ENCODE data around the gene SPI1.
"Not testable (repeated sequence)": the region's sequence is repeated elsewhere in the genome, so short reads cannot be mapped to it uniquely, and the experiment has no call there.

The SPI1 gene

GRCh38 chr11:47327025-47327424 lies 51.3 kb downstream of the SPI1 start:
- no peak for TF ChIP-seq CTCF (IDR thresholded peaks at IDR 0.05; ENCODE audit: low read length, missing control alignments)
- no peak for DNase-seq (ENCODE audit: low read depth)
- no peak overlapping the region for H3K4me3 ChIP-seq (replicated peaks; ENCODE audit: low read depth, low read length)

- H3K4me3 ChIP-seq (replicated peaks; ENCODE audit: low read depth, low read length), result no peak overlapping the region
- DNase-seq (ENCODE audit: low read depth), result no peak
- no peak for TF ChIP-seq CTCF (IDR thresholded peaks at IDR 0.05; ENCODE audit: low read length, missing control alignments)
These were observed 52.1 kb downstream of the SPI1 start for GRCh38 chr11:47326198-47326597.

- no peak for TF ChIP-seq CTCF (IDR thresholded peaks at IDR 0.05; ENCODE audit: low read length, missing control alignments)
- no peak for DNase-seq (ENCODE audit: low read depth)
- no peak overlapping the region for H3K4me3 ChIP-seq (replicated peaks; ENCODE audit: low read depth, low read length)
These were observed 52.9 kb downstream of the SPI1 start for GRCh38 chr11:47325271-47326041.

- no peak for DNase-seq (ENCODE audit: low read depth)
- no peak overlapping the region for H3K4me3 ChIP-seq (replicated peaks; ENCODE audit: low read depth, low read length)
- TF ChIP-seq CTCF (IDR thresholded peaks at IDR 0.05; ENCODE audit: low read length, missing control alignments), result no peak
These were observed 53.8 kb downstream of the SPI1 start for GRCh38 chr11:47324520-47324919.

GRCh38 chr11:47318166-47318565 lies 60.2 kb downstream of the SPI1 start:
- no peak for TF ChIP-seq CTCF (IDR thresholded peaks at IDR 0.05; ENCODE audit: low read length, missing control alignments)
- DNase-seq (ENCODE audit: low read depth), result no peak
- no peak overlapping the region for H3K4me3 ChIP-seq (replicated peaks; ENCODE audit: low read depth, low read length)

- no peak for DNase-seq (ENCODE audit: low read depth)
These were observed 61.1 kb downstream of the SPI1 start for GRCh38 chr11:47317064-47317828.

GRCh38 chr11:47316501-47316900 lies 61.8 kb downstream of the SPI1 start:
- DNase-seq (ENCODE audit: low read depth); H3K4me3 ChIP-seq (replicated peaks; ENCODE audit: low read depth, low read length): not testable (repeated sequence)

More at GRCh38 chr11:47317064-47317828, 61.1 kb downstream of the SPI1 start:
- H3K4me3 ChIP-seq (replicated peaks; ENCODE audit: low read depth, low read length), result no peak overlapping the region
- TF ChIP-seq CTCF (IDR thresholded peaks at IDR 0.05; ENCODE audit: low read length, missing control alignments), result no peak

Measured in fibroblast of pulmonary artery (primary cell).